Myocyte (in vitro differentiated cells): ENCODE measurements around the gene C1RL. TPM values are rescaled to one million over a fixed set of nuclear protein-coding genes. Genes with fewer than 3 reads are reported as not detected.

Source experiments
- DNase-seq: peaks from one replicate; pipeline ENCODE4 v3.0.0-alpha.2; 2012; ENCODE audit warnings: low read depth
- polyA plus RNA-seq: library from polyadenylated mRNA; unstranded; fragments of >200 nt; gene quantifications from one replicate; pipeline ENCODE4 v1.2.1, GENCODE V29; 2012; ENCODE audit warnings: missing spikeins
- total RNA-seq: library from RNA; depleted of rRNA; stranded (reverse); fragments of >200 nt; gene quantifications from 2 replicates; pipeline ENCODE4 v1.2.3, GENCODE V29; 2014

C1RL gene, protein sequence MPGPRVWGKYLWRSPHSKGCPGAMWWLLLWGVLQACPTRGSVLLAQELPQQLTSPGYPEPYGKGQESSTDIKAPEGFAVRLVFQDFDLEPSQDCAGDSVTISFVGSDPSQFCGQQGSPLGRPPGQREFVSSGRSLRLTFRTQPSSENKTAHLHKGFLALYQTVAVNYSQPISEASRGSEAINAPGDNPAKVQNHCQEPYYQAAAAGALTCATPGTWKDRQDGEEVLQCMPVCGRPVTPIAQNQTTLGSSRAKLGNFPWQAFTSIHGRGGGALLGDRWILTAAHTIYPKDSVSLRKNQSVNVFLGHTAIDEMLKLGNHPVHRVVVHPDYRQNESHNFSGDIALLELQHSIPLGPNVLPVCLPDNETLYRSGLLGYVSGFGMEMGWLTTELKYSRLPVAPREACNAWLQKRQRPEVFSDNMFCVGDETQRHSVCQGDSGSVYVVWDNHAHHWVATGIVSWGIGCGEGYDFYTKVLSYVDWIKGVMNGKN
- 10.9 and 12.1 TPM in 2 replicates for total RNA-seq
- polyA plus RNA-seq, result 16.6 TPM

DNA sequence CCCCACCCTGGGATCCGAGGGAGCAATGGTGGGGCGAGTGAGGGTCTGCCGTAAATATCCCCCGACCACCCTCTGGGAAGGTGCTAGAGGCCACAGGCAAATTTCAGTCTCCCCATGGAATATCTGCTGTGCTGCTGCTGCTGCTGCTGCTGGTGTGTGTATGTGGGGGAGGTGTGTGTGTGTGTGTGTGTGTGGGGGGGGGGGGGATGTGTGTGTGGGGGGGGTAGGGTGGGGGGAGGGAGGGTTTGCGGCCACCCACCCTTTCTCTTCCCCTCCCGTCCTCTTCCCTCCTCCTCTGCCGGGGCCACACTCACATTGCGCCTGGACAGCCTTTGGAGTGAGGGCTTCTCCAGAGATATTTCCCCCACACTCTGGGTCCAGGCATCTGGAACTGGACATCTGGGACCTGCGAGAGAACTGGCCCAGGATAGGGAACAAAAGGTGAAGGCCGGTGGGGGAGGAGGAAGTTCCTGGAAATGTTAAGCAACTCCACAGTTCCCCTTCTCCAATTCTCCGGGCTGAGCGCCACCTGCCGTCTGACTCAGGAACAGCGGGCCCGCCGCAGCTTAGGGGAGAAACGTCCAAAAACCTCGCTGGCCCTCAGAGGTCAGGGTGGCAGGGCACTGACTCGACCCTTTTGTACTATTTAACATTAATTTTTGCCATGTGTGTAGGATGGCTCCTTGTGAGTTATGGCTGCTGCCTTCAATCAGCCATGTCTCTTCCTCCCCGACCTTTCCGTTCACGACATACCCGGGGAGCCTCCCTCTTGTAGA lies at the start of gene C1RL:
Gene C1RL, minus strand, starts transcription at position 419 of the 776 bp plus-strand sequence. Its CDS starts 34 bp downstream, at position 385.
- peak; percentile 88 for DNase-seq

DNA sequence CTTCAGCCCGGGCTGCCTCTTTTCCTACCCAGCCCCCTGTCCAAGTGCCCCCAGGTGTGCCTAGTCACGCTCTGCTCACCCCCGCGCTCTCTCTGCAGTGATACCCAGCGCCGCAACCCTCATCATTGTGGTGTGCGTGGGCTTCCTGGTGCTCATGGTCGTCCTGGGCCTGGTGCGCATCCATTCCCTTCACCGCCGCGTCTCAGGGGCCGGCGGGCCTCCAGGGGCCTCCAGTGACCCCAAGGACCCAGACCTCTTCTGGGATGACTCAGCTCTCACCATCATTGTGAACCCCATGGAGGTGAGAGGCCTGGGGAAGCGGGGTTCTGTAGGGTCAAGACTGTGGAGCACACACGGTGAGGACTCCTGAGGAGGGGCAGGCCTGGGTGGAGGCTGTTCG lies 48.4 kb upstream of the C1RL start:
- no peak for DNase-seq

DNA sequence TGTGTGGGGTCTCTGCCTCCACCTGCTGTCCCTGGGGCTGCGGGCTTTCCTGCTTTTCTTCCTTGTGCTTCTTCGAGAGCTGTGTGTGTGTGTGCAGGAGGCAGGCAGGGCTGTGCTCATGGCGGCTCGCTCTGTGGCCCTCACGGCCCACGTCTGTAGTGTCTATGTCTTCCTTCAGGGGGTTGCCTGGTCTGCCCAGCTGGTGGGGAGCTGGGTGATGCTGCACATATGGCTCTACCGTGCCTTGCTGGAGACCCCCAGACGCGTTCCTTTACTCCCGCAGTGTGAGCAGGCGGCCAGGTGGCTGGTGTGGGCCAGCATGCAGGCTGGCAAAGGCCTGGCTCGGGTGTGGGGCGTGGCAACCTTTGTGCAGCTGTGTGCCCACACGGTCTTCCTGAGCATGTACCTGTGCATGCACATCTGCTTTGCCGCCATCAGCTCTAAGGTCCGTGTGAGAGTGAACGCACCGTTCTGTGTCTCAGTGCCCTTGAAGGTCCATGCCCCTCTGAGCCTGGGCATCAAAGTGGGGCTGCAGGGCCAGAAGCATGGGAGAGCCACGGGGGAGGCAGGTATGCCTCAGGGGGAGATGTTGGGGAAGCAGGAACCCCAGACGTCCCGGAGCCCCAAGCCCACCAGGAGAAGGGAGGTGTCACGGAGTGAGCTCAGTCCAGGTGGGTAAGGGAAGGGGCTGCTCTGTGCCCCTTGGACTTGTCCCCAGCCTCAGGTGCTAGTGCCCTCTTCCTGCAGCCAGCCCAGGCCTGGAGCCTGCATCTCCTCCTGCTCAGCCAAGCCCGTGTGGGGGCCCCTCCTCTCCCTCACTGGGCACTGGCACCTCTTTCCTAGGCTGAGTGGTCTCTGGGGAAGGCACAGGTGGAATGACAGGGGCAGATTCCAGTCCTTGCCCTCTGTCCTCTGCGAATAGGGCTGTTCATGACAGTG lies 47.5 kb upstream of the C1RL start:
- DNase-seq, result no peak

DNA sequence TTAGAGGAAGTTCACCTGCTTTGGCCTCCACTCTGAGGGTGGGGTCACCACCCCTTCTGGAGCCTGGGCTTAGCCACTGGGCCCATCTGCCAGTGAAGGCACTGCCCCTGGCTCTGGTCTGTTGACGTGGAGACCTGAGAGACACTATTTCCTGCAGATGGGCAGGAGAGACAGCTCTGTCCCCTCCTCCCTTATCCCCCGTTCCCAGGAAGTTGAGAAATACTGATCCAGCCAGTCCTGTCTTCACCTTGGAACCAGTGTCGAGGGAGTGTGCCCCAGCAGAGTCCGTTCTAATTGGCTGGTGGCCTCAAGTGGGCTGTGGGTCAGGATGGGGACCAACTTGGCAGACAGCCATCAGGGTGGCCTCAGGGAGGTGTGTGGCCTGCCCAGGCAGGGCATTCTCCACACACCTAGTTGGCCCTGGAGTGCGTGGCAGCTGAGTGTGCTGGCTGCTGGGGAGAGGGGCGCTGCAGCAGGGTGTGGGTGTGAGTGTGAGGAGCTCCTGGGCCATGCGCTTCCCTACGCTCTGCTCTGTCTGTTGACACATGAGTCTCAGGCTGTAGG lies 46.5 kb upstream of the C1RL start:
- DNase-seq, result no peak

DNA sequence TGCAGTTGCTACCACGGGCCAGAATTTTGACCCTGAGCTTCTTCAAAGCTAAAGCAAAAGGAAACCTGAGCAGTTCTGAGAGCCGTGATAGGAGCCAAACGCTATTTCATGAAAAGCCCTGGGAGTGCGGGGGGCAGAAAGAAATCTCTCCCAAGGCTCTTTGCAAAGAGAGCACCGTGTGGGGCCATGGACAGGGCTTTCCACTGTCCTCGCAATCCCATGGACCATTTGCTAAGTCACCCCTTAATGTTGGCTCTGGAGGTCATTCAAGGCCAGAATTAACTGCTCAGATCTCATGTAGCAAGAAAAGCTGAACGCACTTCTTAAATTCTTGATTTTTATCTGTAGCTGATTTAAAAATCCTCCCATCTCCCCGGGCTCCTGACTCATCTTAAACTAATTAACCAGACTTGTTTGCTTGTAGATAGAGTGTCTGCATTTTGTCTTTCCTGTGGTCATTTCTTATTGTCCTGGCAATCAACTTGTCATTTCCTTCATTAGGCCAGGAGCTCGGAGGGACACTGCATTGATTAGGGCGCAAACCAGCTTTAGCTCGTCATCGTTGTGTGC lies 46.0 kb upstream of the C1RL start:
- no peak for DNase-seq

DNA sequence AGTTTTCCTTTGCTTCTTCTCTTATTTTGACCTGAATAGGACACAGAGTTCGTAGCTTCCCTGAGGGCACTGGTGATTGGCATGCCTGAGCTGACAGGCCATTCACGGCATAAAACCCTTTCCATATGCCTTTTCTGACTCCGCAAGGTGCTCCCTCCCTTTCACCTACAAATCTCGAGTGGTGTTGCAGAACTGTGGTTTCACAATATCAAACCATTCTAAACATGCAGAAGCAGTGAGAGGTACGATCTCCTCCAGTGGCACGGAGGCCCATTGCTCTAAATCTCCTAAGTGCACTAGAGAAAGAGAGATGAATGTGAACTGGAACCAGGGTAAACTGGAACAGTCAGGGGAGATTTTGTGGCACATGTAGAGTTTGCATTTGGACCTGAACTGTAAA lies 45.0 kb upstream of the C1RL start:
- no peak for DNase-seq

DNA sequence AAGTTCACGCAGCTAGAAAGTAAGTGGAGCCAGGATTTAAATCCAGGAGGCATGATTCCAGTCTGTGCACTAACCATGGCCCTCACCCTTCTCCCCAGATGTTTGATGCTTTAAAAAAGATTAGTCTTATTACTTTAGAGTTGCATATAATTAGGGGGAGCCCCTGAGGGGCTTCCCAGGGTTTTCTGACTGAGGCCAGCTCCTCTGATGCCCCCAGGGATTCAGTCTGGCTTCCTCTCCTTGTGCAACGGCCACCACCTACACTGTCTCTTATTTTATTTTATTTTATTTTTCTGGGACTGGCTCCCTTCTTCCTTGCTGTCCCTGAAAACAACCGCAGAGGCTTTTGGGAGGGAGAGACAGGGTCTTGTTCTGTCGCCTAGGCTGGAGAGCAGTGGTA lies 43.8 kb upstream of the C1RL start:
- DNase-seq, result no peak

DNA sequence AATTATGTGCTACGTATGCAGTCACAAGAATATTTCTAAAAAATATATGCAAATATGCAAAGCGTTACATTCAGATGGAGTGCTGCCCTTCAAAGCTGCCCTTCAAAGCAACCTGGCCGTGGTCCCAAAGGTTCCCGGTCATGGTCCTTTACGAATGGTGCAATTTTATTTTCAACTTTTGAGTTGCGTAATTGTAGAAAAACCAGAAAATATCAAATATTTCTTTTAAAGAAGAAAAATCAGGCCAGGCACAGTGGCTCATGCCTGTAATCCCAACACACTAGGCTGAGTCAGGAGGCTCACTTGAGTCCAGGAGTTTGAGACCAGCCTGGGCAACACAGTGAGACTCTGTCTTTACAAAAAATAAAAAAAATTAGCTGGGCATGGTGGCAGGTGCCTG lies 42.5 kb upstream of the C1RL start:
- no peak for DNase-seq

DNA sequence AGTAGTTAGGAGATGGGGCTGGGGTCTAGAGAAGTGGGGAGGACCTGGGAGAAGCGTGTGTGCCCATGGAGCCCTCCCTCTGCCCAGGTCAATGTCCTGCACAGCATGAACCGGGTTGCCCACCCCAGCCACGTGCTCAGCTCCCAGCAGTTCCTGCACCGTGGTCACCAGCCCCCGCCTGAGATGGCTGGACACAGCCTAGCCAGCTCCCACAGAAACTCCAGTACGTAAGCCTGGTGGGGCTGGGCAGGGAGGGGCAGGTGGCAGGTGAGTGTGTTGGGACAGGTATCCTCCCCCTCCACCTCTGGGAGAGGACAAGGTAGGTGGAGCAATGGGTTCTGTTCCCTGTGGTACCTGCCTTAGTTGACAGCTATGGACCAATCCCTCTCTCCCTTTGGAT lies 41.8 kb upstream of the C1RL start:
- DNase-seq, result no peak

DNA sequence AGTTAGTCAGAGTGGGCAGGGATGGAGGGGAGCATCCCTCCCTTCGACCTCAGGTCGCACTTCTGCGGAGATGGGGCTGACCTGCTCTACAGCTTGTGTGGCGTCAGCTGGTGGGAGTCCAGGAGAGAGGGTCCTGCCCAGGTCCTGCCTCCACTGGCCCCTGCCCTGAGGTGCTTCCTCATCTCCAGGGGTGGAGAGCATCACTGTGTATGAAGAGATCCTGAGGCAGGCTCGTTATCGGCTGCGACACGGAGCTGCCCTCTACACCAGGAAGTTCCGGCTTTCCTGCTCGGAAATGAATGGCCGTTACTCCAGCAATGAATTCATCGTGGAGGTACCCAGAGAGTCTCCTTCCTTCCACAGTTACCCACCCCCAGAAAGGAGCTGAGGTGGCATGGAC lies 41.3 kb upstream of the C1RL start:
- DNase-seq, result no peak

DNA sequence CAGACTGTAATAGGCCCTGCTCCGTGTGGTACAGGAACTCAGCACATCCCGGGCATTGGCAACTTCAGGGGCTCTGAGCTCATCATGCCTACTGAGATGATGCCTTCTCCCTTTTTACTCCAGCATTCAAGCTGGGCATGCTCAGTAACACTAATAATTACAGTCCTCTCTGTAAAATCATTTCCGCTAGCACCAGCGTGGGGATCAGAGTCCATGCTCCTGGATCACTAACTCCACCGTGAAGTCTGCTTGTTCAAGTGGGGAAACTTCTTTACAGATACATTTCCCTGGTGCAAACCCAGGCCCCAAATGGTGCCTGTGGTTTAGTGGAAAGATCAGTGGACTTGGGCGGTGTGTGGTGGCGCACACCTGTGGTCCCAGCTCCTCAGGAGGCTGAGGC lies 37.9 kb upstream of the C1RL start:
- no peak for DNase-seq

DNA sequence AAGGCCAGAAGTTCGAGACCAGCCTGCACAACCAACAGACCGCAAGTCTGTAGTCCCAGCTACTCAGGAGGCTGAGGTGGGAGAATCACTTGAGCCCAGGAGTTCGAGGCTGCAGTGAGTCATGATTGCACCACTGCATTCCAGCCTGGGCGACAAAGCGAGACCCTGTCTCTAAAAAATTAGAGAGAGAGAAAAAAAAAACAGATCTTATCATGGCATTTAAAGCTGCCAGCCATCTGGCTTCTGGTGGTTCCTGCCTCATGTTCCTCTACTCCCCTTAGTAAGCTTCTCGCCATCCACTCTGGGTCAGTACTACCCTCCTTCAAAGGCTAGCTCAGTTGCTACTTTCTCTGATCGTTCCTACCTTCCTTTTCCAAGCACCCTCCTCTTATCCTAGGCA lies 37.2 kb upstream of the C1RL start:
- DNase-seq, result no peak

DNA sequence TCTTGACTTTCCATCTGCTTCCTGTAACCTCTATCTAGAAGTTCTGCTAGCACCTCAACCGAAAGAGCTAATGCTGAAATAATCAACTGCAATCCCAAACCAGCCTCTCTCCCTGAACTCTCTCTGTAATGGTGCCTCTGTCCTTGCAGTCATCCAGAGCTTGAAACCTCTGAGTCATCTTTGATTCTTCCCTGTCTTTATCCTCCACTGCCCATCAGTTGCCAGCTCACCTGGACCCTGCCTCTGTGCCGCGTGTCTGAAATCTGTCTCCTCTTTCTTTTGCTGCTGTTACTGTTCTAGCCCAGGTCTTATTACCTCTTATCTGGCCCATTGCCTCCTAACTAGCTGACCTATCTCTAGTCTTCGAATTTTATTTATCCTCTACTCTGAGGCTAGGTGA lies 36.7 kb upstream of the C1RL start:
- DNase-seq, result no peak

DNA sequence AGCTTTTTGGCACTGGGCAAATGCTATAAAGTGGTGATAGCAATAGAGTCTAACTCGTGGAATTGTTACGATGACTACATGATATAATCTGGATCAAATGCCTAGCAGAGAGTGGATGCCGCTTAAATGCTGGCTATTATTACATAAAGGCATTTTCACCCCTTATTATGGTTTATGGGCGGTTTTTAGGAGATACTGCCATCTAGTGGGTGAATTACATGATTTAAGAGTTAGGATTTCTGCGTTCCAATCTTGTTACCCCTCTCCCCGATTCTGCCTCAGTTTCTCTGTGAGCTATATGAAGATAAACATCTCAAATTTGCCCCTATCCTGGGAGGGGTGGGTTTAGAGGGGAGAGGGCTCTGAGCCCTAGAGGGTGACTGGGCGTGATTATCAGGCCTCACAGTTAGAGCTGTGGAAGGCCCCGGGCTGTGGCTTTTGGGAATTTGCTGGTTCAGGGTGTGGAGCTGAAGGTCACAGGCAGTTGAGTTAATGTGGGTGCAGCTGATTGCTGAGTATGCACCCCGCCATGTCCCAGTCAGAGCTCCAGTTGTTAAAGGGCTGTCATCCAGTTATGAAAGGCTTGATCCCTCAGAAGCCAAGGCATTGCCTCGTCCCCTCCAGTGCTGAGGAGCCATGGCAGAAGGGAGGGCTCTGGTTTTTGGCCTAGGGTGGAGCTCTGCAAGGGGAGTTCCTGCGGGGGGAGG lies 35.6 kb upstream of the C1RL start:
- peak; percentile 93 for DNase-seq

DNA sequence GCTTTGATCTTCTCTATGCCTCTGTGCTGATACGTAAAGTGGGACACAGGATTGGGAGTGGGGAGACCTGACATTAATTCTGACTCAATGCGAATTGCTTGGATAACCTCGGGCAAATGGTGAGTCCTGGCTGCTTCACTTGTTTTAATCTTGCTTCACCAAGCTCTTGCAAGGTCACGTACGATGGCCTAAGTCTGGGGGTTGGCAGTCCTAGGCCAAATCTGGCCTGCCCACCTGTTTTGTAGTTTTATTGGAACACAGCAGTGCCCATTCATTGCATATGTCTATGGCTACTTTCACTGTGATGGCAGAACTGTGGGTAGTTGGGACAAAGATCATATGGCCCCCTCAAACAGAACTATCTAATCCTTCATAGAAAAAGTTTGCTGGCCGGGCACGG lies 34.5 kb upstream of the C1RL start:
- peak; percentile 20 for DNase-seq

DNA sequence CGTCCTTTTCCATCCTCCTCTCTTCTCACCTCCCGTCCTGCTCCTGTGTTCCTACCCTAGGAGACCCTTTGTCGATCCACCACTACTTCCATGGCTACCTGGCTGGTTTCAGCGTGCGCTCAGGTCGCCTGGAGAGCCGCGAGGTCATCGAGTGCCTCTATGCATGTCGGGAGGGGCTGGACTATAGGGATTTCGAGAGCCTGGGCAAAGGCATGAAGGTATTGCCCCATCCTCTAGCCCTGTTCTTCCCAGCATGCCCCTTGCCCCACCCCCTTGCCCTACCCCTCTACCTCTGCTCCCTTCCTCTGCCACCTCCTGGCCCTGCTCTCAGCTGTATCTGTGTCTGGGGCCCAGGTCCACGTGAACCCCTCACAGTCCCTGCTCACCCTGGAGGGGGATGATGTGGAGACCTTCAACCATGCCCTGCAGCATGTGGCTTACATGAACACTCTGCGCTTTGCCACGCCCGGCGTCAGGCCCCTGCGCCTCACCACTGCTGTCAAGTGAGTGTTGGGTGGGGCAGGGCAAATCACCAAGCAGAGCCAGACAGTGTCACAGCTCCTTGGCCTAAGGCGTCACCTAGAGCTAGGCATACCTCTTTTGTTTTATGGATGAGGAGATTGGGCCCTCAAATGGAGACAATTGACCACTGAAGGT lies 33.9 kb upstream of the C1RL start:
- DNase-seq, result no peak

DNA sequence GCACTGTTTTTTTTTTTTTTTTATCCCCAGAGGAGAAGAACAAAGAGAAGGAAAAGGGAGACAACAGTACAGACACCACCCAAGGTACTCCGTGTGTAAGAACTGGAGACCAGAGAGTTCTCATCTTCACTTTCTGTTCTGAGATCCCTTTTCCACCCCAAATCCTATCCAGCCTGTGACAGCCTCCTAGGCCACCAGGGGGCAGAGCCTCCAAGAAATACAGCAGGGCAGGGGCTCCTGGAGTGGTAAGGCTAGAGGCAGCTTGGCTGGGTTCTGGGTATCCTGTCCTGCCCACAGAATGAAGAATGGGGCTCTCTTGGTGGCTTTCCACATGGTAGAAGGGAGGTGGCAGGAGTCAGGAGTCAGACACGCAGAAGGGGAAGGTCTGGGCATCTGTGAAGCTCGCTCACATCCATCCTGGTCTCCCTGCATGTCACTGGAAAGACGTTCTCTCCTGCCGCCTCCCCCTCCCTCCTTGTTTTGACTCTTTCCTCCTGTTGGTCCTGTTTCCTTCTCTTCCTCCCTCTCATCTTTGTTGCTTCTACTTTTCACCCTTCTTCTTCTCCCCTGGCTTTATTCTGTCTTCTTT lies 33.1 kb upstream of the C1RL start:
- DNase-seq, result peak; percentile 68

DNA sequence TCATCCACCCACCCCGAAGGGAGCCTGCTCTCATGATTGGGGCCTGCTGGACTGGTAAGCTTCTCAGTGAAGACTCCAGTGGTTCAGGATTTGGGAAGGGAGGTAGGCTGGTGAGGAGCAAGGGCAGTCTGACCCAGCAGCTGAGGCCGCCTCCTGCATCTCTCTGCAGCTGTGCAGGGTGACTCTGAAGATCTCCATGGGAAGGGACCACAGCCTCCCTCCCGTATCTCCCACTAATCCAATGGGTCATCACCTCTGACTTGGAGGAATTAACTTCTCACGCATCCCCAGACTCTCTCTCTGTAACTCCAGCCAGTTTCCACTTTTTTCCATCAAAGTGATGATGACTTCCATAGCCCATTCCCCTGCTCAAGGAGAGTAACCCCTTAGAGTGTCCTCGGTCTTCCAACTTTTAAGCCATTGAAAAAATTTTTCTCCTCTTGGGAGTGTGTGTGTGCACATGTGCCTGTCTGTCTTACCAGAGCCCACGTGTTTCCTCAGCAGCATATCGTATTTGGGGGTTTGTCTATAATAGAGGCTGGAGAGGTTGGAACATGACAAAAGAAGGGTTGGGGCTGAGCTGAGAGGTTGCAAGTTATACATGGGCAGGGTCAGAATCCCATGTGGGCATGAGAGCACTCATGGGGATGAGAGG lies 32.5 kb upstream of the C1RL start:
- peak; percentile 77 for DNase-seq

DNA sequence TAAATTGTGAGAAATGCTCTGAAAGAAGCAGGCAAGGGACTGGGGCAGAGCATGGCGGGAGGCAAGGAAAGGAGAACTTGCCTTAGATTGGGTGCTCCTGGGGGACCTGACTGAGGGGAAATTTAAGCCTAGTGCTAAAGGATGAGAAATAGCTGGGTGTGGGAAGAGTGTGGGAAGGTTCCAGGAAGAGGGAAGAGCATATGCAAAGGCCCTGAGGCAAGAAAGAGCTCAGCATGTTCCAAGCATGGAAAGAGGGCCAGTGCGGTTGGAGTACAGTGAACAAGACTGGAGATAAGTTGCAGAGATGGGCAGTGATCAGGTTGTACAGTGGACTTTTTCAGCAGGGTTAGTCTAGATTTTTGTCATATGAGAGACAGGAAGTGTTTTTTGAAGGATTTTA lies 30.2 kb upstream of the C1RL start:
- DNase-seq, result no peak
